Astrocyte (in vitro differentiated cells and primary cell): ENCODE measurements around the gene FBN2.

ENCODE experiments used
- CTCF ChIP-seq: IDR thresholded peaks from 2 replicates; pipeline ENCODE4 v1.5.1; 2011; ENCODE audit warnings: low read depth, mild to moderate bottlenecking, inconsistent platforms, low read length, moderate library complexity; ENCODE audit not compliant: insufficient read depth
- EZH2 ChIP-seq: IDR thresholded peaks from 2 replicates; pipeline ENCODE4 v1.6.1; 2012; ENCODE audit warnings: mild to moderate bottlenecking, low read length, inconsistent platforms; ENCODE audit not compliant: insufficient read depth

GRCh38 chr5:128513806-128514205, 24.2 kb downstream of the FBN2 start:
- TF ChIP-seq CTCF, result no peak
- no peak for TF ChIP-seq EZH2
